Endometrium (tissue), 2 donors: Measurements from ENCODE around the gene PADI1.

Experiments used
- FAIRE-seq: peaks from 2 replicates; lab custom pipeline; 2012; peaks lifted over from hg19 to GRCh38; lab: Jason Lieb, UNC
- donor health status: control.
- donor health status: control.

The PADI1 gene

GRCh38 chr1:17274186-17275170, 69.5 kb downstream of the PADI1 start:
- FAIRE-seq = no peak

GRCh38 chr1:17276568-17276967, 71.6 kb downstream of the PADI1 start:
- FAIRE-seq = no peak

- no peak for FAIRE-seq
Measured at GRCh38 chr1:17277511-17278159, 72.7 kb downstream of the PADI1 start.

- FAIRE-seq = no peak
Measured at GRCh38 chr1:17278996-17279830, 74.3 kb downstream of the PADI1 start.

GRCh38 chr1:17280436-17280835, 75.5 kb downstream of the PADI1 start:
- no peak for FAIRE-seq

GRCh38 chr1:17280894-17281293, 76.0 kb downstream of the PADI1 start:
- no peak for FAIRE-seq

GRCh38 chr1:17281775-17282181, 76.8 kb downstream of the PADI1 start:
- FAIRE-seq = no peak

GRCh38 chr1:17282836-17283235, 77.9 kb downstream of the PADI1 start:
- no peak for FAIRE-seq

GRCh38 chr1:17286646-17287045, 81.7 kb downstream of the PADI1 start:
- no peak for FAIRE-seq

GRCh38 chr1:17287130-17287776, 82.3 kb downstream of the PADI1 start:
- FAIRE-seq = no peak

GRCh38 chr1:17289721-17290120, 84.8 kb downstream of the PADI1 start:
- no peak for FAIRE-seq

GRCh38 chr1:17290553-17290952, 85.6 kb downstream of the PADI1 start:
- FAIRE-seq = no peak

GRCh38 chr1:17292299-17293160, 87.6 kb downstream of the PADI1 start:
- FAIRE-seq = no peak

GRCh38 chr1:17293681-17294425, 88.9 kb downstream of the PADI1 start:
- no peak for FAIRE-seq

- FAIRE-seq = no peak
Measured at GRCh38 chr1:17295292-17295691, 90.4 kb downstream of the PADI1 start.
